Lower leg skin (tissue), 4 donors: Measurements from ENCODE around the gene TCF7L2. TPM values are rescaled to one million over a fixed set of nuclear protein-coding genes. Genes with fewer than 3 reads are reported as not detected.

Source experiments
- DNase-seq, 2 donors: peaks; one replicate each; pipeline ENCODE4 v3.0.0-alpha.2; 2019; ENCODE audit warnings: low spot score in 2 of 2
- H3K4me3 ChIP-seq: fragments of 200-600 bp; sonication (generic); 2 replicates; pipeline ENCODE4 v1.5.1; 2017; ENCODE audit warnings: mild to moderate bottlenecking, low read depth; ENCODE audit not compliant: poor library complexity, severe bottlenecking
- CTCF ChIP-seq, 3 donors: fragments of 450-650 bp; IDR thresholded peaks; one replicate each; pipeline ENCODE4 v1.5.1; 2016; ENCODE audit warnings: antibody characterized with exemption in 3 of 3, mild to moderate bottlenecking in 3 of 3, moderate library complexity in 2 of 3
- POLR2A ChIP-seq, 2 donors: fragments of 450-650 bp; IDR thresholded peaks; one replicate each; pipeline ENCODE4 v1.6.1; 2016 to 2017; ENCODE audit warnings: antibody characterized with exemption in 2 of 2, mild to moderate bottlenecking in 1 of 2, moderate library complexity in 1 of 2
- WGBS, 2 donors: methylation state at CpG; one replicate each; pipeline ENCODE4 v1.1.5; 2018; 5-methylcytosine and 5-hydroxymethylcytosine counted together
- intact Hi-C: fragments of 100-400 bp; cut with DNase I; formaldehyde crosslinking; loops from one replicate; pipeline ENCODE4 v1.15.0; 2023; ENCODE audit warnings: low total_unique reads
- total RNA-seq, 4 donors: library from RNA; depleted of rRNA; stranded (reverse); fragments of >200 nt; gene quantifications; one replicate each; pipeline ENCODE4 v1.1.0, GENCODE V29; 2016

TCF7L2 gene
- total RNA-seq, 4 donors from 2014 or later = 5.6 to 23.1 (median 16.2) TPM

GRCh38 chr10:113129117-113129516 lies 179.1 kb downstream of the TCF7L2 start:
- intact Hi-C loops = no loop called here
- H3K4me3 ChIP-seq = no peak overlapping the region
- no peak for DNase-seq
- TF ChIP-seq POLR2A (IDR thresholded peaks at IDR 0.05) = no peak
- TF ChIP-seq CTCF (IDR thresholded peaks at IDR 0.05) = no peak
- WGBS, 2 donors = 68 to 74% methylated on average over 7 of the region's 7 CpGs

DNA sequence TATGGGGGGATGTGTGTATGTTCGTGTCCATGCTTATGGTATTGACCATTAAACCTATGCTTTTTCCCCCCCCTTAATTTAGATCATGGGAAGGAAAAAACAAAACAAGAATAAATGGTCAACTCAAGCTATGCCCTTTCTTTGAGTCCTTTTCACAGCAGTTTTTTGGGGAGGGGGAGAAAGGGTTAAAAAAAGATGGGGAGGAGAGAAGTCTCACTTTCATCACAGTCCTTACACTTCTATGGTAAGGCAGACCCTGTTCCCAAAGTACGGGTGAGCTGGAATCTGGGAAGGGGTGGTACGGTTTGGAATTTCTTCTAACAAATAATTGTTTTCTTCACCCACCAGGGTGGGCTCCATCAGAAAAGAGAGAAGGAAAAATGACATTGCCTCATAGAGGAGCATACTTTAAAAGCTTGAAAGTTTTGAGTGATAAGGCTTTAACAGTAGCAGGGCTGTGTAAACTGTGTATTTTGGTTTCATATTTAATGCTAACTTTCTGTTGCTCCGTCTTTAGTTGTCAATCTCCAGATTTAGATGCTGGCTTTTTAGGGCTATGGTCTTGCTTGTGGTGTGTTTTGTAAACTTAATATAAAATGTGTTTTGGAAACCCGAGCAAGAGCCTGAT lies 180.1 kb downstream of the TCF7L2 start:
- TF ChIP-seq POLR2A (IDR thresholded peaks at IDR 0.05) (no peak), CTCF (IDR thresholded peaks at IDR 0.05) (no peak)
- 70 to 76% methylated on average over 5 of the region's 5 CpGs for WGBS, 2 donors
- H3K4me3 ChIP-seq = no peak overlapping the region
- no peak for DNase-seq
- intact Hi-C loops = loop anchor here (10.0 kb wide), 1 partner anchor 415 kb away; no protein-coding TSS in a partner anchor

- no peak for DNase-seq
- H3K4me3 ChIP-seq = no peak overlapping the region
- intact Hi-C loops = loop anchor here (10.0 kb wide), 1 partner anchor 417 kb away; no protein-coding TSS in a partner anchor
- WGBS, 2 donors = 59% methylated on average over 10 of the region's 10 CpGs
- TF ChIP-seq CTCF (IDR thresholded peaks at IDR 0.05) (no peak), POLR2A (IDR thresholded peaks at IDR 0.05) (no peak)
Observed at GRCh38 chr10:113131613-113132261, 181.7 kb downstream of the TCF7L2 start.

DNA sequence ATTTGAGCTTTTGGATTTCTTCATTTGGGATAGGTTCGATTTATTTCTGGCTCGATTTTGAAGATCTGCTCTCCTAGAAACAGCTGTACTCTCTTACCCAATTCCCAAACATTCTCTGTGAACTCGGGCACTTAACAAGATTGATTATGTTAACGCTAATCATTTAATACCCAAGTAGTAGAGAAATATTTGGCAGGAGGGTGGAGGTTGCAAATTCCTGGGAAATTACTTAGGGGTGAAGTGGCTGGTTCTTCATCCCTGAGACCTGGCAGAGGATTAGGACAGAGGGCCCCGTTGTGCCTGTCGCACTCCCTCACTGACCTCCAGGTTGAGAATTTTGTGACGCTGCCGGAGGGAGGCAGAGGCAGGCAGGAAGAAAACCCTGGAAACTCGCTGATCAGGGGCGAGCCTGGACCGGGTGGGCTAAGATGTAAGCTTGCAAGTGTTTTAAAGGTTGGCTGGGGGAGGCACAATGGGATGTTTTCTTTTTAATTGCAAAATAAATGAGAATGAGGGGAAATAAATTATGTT lies 182.6 kb downstream of the TCF7L2 start:
- intact Hi-C loops = loop anchor here (10.0 kb wide), 1 partner anchor 418 kb away; no protein-coding TSS in a partner anchor
- DNase-seq = no peak
- TF ChIP-seq CTCF (IDR thresholded peaks at IDR 0.05) (no peak), POLR2A (IDR thresholded peaks at IDR 0.05) (no peak)
- H3K4me3 ChIP-seq = no peak overlapping the region
- WGBS, 2 donors = 40 to 59% methylated on average over 11 of the region's 11 CpGs

DNA sequence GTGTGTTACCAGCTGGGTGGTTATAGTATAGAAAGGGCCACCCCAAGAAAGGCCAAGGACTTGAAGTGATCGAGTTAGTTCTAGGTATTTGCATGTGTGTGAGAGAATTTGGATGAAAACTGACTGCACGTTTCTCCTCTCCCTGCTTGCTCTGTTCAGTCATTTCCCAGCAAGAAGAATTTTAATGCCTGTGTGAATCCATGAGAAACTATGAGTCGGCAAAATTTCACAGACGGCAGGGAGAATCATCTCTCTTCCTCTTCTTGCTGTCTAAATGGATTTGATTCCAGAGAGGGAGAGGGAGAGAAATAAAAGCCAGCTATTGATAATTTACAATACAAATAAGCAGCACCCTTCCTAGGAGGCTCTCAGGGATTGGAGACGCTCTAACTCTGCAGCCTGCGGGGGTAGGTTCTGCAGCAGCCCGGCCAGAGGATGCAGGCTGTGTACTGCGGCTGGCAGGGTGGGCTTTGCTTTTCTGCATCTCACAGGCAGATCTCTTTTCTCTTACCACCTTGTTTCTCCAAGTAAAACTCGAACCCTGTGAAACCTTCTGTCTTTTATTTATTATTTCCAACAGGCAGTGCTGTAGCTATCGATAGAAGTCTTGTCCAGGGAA lies 183.6 kb downstream of the TCF7L2 start:
- no peak for TF ChIP-seq CTCF (IDR thresholded peaks at IDR 0.05)
- no peak for TF ChIP-seq POLR2A (IDR thresholded peaks at IDR 0.05)
- DNase-seq = no peak
- intact Hi-C loops = loop anchor here (10.0 kb wide), 1 partner anchor 419 kb away; no protein-coding TSS in a partner anchor
- WGBS, 2 donors = 56 to 61% methylated on average over 10 of the region's 10 CpGs
- no peak overlapping the region for H3K4me3 ChIP-seq
